22Rv1 (cell line): ENCODE data around the gene RAMACL.

Experiments used
- ZFX ChIP-seq: fragments of 450-650 bp; IDR thresholded peaks from 2 replicates; pipeline ENCODE4 v1.6.1; 2017; ENCODE audit warnings: antibody characterized with exemption, borderline replicate concordance
- TF ChIP-seq, protein P1 (sequence below): fragments of 450-650 bp; IDR thresholded peaks from 2 replicates; pipeline ENCODE4 v1.5.1; 2017; ENCODE audit warnings: mild to moderate bottlenecking

DNA sequence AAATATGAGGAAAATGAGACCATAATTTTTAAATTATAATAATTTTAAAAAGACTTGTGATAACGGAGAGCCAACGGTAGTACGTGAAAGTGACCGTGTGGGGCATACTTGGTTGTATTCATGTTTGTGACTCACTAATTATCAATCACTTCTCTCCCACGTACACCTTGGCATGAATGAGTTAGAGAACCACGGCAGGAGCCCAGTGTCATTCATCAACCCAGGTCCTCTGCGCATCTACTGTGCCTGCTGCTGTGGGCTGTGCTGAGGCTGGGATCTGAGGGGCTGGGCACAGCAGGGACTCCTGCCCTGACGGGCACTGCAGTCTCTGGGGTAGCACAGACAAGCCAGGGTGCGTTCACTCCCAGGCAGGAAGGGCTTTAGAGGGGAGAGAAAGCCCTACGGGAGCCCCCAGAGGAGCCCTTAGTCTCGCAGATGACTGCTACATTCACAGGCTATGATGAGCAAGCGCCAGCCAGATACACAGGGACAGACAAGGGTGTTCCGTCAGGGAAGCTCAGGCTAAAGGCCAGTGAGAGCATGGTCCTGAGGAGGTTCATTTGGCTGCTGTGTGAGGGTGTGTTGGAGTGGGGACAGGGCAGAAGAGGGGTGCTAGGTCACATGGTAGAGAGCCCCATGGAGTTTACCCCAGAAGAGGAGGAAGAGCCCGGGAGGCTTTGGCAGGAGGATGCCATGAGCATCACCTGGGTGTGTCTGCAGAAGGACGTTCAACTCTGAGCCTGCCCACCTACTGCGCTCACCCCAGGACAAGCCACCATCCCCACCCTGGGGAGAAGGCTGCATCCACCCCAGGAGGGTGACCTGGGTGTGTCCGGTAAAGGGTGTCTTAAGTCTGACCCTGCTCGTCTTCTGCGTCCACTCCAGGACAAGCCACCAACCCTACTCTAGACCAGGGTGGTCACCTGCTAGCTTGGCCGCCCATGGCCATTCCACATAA lies 48.8 kb upstream of the RAMACL start:
- TF ChIP-seq, protein P1, sequence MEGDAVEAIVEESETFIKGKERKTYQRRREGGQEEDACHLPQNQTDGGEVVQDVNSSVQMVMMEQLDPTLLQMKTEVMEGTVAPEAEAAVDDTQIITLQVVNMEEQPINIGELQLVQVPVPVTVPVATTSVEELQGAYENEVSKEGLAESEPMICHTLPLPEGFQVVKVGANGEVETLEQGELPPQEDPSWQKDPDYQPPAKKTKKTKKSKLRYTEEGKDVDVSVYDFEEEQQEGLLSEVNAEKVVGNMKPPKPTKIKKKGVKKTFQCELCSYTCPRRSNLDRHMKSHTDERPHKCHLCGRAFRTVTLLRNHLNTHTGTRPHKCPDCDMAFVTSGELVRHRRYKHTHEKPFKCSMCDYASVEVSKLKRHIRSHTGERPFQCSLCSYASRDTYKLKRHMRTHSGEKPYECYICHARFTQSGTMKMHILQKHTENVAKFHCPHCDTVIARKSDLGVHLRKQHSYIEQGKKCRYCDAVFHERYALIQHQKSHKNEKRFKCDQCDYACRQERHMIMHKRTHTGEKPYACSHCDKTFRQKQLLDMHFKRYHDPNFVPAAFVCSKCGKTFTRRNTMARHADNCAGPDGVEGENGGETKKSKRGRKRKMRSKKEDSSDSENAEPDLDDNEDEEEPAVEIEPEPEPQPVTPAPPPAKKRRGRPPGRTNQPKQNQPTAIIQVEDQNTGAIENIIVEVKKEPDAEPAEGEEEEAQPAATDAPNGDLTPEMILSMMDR = no peak
- TF ChIP-seq ZFX = no peak
